Posterior cingulate gyrus (tissue), 11 donors: ENCODE measurements around the gene TMEM114.

Source experiments
- DNase-seq, 10 donors: peaks; one replicate each; pipeline versions ENCODE4 v3.0.0 to v3.0.0-alpha.2; 2020 to 2021; ENCODE audit warnings: mixed read lengths in 3 of 10
- intact Hi-C: fragments of 100-400 bp; cut with DNase I; formaldehyde crosslinking; loops from one replicate; pipeline ENCODE4 v1.15.1; 2023

TMEM114 gene

GRCh38 chr16:8614435-8615029, 24.2 kb upstream of the TMEM114 start:
- DNase-seq: no peak
- intact Hi-C loops: no loop called here

- no peak for DNase-seq
- intact Hi-C loops: no loop called here
Measured at GRCh38 chr16:8611886-8612600, 21.7 kb upstream of the TMEM114 start.

GRCh38 chr16:8611122-8611521, 20.8 kb upstream of the TMEM114 start:
- intact Hi-C loops: no loop called here
- no peak for DNase-seq

- no peak for DNase-seq
- intact Hi-C loops: no loop called here
Measured at GRCh38 chr16:8607214-8607613, 16.9 kb upstream of the TMEM114 start.

- DNase-seq: no peak
- intact Hi-C loops: no loop called here
Measured at GRCh38 chr16:8605554-8605953, 15.2 kb upstream of the TMEM114 start.

GRCh38 chr16:8600144-8600775, 9.9 kb upstream of the TMEM114 start:
- no peak for DNase-seq
- intact Hi-C loops: no loop called here

GRCh38 chr16:8596581-8596980, 6.3 kb upstream of the TMEM114 start:
- intact Hi-C loops: no loop called here
- DNase-seq: no peak

GRCh38 chr16:8595783-8596182, 5.5 kb upstream of the TMEM114 start:
- intact Hi-C loops: no loop called here
- DNase-seq: no peak

- no peak for DNase-seq
- intact Hi-C loops: no loop called here
Measured at GRCh38 chr16:8594149-8594666, 3.9 kb upstream of the TMEM114 start.

- DNase-seq: no peak
- intact Hi-C loops: no loop called here
Measured at GRCh38 chr16:8591451-8591850, 1.1 kb upstream of the TMEM114 start.

- intact Hi-C loops: no loop called here
- no peak for DNase-seq
Measured at GRCh38 chr16:8590811-8591210, 500 bp upstream of the TMEM114 start.

- DNase-seq: peak in 1 of 10 donors; percentile 87
- intact Hi-C loops: no loop called here
Measured at GRCh38 chr16:8589057-8589899, 1.0 kb downstream of the TMEM114 start.

- intact Hi-C loops: no loop called here
Measured at GRCh38 chr16:8588682-8589056, 1.6 kb downstream of the TMEM114 start.

GRCh38 chr16:8587065-8587464, 3.2 kb downstream of the TMEM114 start:
- intact Hi-C loops: no loop called here
- no peak for DNase-seq

More at GRCh38 chr16:8588682-8589056, 1.6 kb downstream of the TMEM114 start:
- DNase-seq: no peak

- no peak for DNase-seq
- intact Hi-C loops: no loop called here
Measured at GRCh38 chr16:8585857-8586256, 4.5 kb downstream of the TMEM114 start.

GRCh38 chr16:8585041-8585440, 5.3 kb downstream of the TMEM114 start:
- no peak for DNase-seq
- intact Hi-C loops: no loop called here

- no peak for DNase-seq
- intact Hi-C loops: no loop called here
Measured at GRCh38 chr16:8583732-8584131, 6.6 kb downstream of the TMEM114 start.

- DNase-seq: no peak
- intact Hi-C loops: no loop called here
Measured at GRCh38 chr16:8583199-8583598, 7.1 kb downstream of the TMEM114 start.

- intact Hi-C loops: no loop called here
- peak in 7 of 10 donors; percentile 18 to 87 (median 39) for DNase-seq
Measured at GRCh38 chr16:8581831-8582580, 8.3 kb downstream of the TMEM114 start.

GRCh38 chr16:8579559-8579958, 10.8 kb downstream of the TMEM114 start:
- intact Hi-C loops: no loop called here
- DNase-seq: no peak
